ENCODE data around the gene F3.
"Not testable (repeated sequence)": the region's sequence is repeated elsewhere in the genome, so short reads cannot be mapped to it uniquely, and the experiment has no call there.

F3 gene

DNA sequence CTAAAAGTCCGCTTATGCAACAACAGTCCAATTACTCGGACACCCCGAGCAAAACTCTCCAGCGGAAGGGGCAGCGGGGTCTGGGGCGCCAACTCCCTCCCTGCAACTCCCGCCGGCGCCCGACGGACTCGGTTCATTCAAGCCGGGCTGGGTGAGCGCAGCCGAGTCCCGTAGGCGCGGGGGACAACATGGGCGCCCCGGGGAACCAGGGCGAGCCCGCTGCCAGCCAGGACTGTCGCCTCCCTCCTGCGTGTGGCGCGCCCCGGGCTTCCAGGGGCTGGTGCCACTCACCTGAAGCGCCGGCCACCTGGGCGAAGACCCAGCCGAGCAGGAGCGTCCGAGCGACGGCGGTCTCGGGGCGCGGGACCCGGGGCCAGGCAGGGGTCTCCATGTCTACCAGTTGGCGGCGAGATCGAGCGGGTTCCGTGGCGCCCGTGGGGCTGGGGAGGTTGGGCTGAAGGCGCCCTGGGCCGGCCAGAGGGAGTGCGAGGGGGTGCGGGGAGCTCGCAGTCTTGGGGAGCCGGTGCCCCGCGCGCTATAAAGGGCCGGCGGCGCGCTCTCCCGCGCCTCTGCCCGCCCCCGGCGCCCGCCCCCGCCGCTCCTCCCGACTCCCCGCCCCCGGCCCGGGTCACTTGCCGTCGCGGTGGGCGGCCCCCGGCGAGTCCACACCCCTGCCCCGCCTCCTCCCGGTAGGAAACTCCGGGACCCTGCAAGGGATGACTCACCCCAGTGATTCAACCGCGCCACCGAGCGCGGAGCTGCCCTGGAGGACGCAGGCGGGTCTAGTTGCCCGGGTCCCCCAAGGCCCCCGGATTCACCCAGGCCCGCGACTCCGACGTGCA, at the start of gene F3:
TSS of gene F3 (minus strand) at position 514 of the 842 bp plus-strand sequence. CDS start at position 391, 123 bp downstream.
- Mint-ChIP-seq H3K36me3 (ENCODE audit: insufficient read depth) (no peaks in the 10 kb centered on the region), H3K9me3 (no peaks in the 10 kb centered on the region), H3K27ac (ENCODE audit: low read depth) (no peak within 1 kb of the TSS), H3K27me3 (peaks cover 88% of the 10 kb centered on the region), H3K4me3 (peak within 1 kb of the TSS; percentile 59), H3K4me1 (peaks cover 5% of the 10 kb centered on the region)
- peak; percentile 50 for ATAC-seq (replicated peaks; ENCODE audit: extremely low read depth, poor library complexity, severe bottlenecking)
- no peak for DNase-seq (ENCODE audit: low spot score in 2 of 2)

GRCh38 chr1:94590203-94591137, 48.9 kb upstream of the F3 start:
- Mint-ChIP-seq H3K27ac (ENCODE audit: low read depth) (no peak overlapping the region), H3K4me1 (no peaks in the 10 kb centered on the region), H3K9me3 (no peaks in the 10 kb centered on the region), H3K27me3 (peaks cover 62% of the 10 kb centered on the region), H3K36me3 (ENCODE audit: insufficient read depth) (no peaks in the 10 kb centered on the region), H3K4me3 (no peak overlapping the region)
- ATAC-seq (replicated peaks; ENCODE audit: extremely low read depth, poor library complexity, severe bottlenecking) (no peak), DNase-seq (ENCODE audit: low spot score in 2 of 2) (no peak)

- DNase-seq (ENCODE audit: low spot score in 2 of 2): no peak
- Mint-ChIP-seq H3K27me3 (peaks cover 70% of the 10 kb centered on the region), H3K9me3 (no peaks in the 10 kb centered on the region), H3K36me3 (ENCODE audit: insufficient read depth) (no peaks in the 10 kb centered on the region), H3K4me3 (no peak overlapping the region), H3K4me1 (no peaks in the 10 kb centered on the region), H3K27ac (ENCODE audit: low read depth) (no peak overlapping the region)
- no peak for ATAC-seq (replicated peaks; ENCODE audit: extremely low read depth, poor library complexity, severe bottlenecking)
Observed at GRCh38 chr1:94589728-94590127, 48.2 kb upstream of the F3 start.

DNA sequence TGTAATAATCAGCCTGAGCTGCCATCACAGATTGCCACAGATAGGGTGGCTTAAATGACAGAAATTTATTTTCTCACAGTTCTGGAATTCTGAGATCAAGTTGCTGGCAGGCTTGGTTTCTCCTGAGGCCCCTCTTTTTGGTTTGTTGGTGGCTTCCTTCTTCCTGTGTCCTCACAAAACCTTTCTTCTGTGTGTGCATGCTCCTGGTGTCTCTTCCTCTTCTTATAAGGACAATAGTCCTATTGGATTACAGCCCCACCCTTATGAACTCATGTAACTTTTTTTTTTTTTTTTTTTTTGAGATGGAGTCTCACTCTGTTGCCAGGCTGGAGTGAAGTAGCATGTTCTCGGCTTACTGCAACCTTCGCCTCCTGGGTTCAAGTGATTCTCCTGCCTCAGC, 41.0 kb upstream of the F3 start:
- ATAC-seq (replicated peaks; ENCODE audit: extremely low read depth, poor library complexity, severe bottlenecking) (no peak), DNase-seq (ENCODE audit: low spot score in 2 of 2) (no peak)
- Mint-ChIP-seq H3K27me3 (peaks cover 83% of the 10 kb centered on the region), H3K4me3 (no peak overlapping the region), H3K36me3 (ENCODE audit: insufficient read depth) (no peaks in the 10 kb centered on the region), H3K4me1 (no peaks in the 10 kb centered on the region), H3K27ac (ENCODE audit: low read depth) (no peak overlapping the region), H3K9me3 (peaks cover 5% of the 10 kb centered on the region)

GRCh38 chr1:94580367-94581115, 39.0 kb upstream of the F3 start:
- H3K27me3 Mint-ChIP-seq: peaks cover 78% of the 10 kb centered on the region
- ATAC-seq (replicated peaks; ENCODE audit: extremely low read depth, poor library complexity, severe bottlenecking) (no peak), DNase-seq (ENCODE audit: low spot score in 2 of 2) (no peak)
- H3K4me1 Mint-ChIP-seq: no peaks in the 10 kb centered on the region
- H3K36me3 Mint-ChIP-seq (ENCODE audit: insufficient read depth): no peaks in the 10 kb centered on the region
- peaks cover 10% of the 10 kb centered on the region for H3K9me3 Mint-ChIP-seq
- H3K27ac Mint-ChIP-seq (ENCODE audit: low read depth): no peak overlapping the region
- H3K4me3 Mint-ChIP-seq: no peak overlapping the region

- no peak overlapping the region for H3K4me3 Mint-ChIP-seq
- DNase-seq (ENCODE audit: low spot score in 2 of 2) (no peak), ATAC-seq (replicated peaks; ENCODE audit: extremely low read depth, poor library complexity, severe bottlenecking) (no peak)
- H3K36me3 Mint-ChIP-seq (ENCODE audit: insufficient read depth): no peaks in the 10 kb centered on the region
- H3K27ac Mint-ChIP-seq (ENCODE audit: low read depth): no peak overlapping the region
- peaks cover 71% of the 10 kb centered on the region for H3K27me3 Mint-ChIP-seq
- H3K9me3 Mint-ChIP-seq: peaks cover 10% of the 10 kb centered on the region
- no peaks in the 10 kb centered on the region for H3K4me1 Mint-ChIP-seq
Observed at GRCh38 chr1:94579876-94580294, 38.3 kb upstream of the F3 start.

GRCh38 chr1:94578856-94579255, 37.3 kb upstream of the F3 start:
- Mint-ChIP-seq H3K36me3 (ENCODE audit: insufficient read depth) (no peaks in the 10 kb centered on the region), H3K4me3 (no peak overlapping the region), H3K4me1 (no peaks in the 10 kb centered on the region), H3K27me3 (peaks cover 61% of the 10 kb centered on the region), H3K27ac (ENCODE audit: low read depth) (no peak overlapping the region), H3K9me3 (peaks cover 10% of the 10 kb centered on the region)
- DNase-seq (ENCODE audit: low spot score in 2 of 2): no peak
- ATAC-seq (replicated peaks; ENCODE audit: extremely low read depth, poor library complexity, severe bottlenecking): no peak

GRCh38 chr1:94573917-94574316, 32.4 kb upstream of the F3 start:
- H3K4me1 Mint-ChIP-seq; H3K36me3 Mint-ChIP-seq (ENCODE audit: insufficient read depth); H3K27ac Mint-ChIP-seq (ENCODE audit: low read depth); H3K4me3 Mint-ChIP-seq; ATAC-seq (replicated peaks; ENCODE audit: extremely low read depth, poor library complexity, severe bottlenecking); DNase-seq (ENCODE audit: low spot score in 2 of 2): not testable (repeated sequence)
- Mint-ChIP-seq H3K9me3 (peaks cover 33% of the 10 kb centered on the region), H3K27me3 (peaks cover 27% of the 10 kb centered on the region)

DNA sequence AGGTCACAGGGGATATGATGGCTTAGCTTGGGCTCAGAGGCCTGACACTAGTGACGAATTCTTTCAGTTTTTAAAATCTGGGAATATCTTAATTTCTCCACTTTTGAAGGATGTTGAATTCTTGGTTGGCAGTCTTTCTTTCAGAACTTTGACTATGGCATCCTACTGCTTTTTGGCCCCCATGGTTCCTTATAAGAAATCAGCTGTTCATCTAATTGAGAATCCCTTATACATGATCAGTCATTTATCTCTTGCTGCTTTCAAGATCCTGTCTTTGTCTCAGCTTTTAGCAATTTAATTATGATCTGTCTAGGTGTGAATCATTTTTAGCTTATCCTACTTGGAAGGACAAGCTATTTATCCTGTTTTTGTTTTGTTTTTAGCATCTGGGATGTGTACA, 31.2 kb upstream of the F3 start:
- peaks cover 30% of the 10 kb centered on the region for H3K9me3 Mint-ChIP-seq
- DNase-seq (ENCODE audit: low spot score in 2 of 2): no peak

DNA sequence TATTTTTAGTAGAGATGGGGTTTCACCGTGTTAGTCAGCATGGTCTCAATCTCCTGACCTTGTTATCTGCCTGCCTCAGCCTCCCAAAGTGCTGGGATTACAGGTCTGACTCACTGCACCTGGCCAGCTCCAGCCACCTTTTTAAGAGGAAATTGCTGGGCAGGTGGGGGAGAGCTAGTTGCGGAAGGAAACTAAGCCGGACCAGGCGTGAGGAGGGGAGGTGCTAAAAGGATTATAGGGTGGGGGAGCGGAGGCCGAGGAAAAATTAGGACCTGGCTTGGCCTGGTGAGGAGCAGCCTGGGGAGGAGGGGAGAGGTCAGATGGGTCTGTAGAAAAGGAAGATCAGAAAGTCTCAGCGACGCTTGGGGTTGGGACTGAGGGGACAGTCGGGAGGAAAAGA, 29.4 kb upstream of the F3 start:
- not testable (repeated sequence) for H3K4me1 Mint-ChIP-seq; H3K27me3 Mint-ChIP-seq; H3K36me3 Mint-ChIP-seq (ENCODE audit: insufficient read depth); H3K4me3 Mint-ChIP-seq; H3K27ac Mint-ChIP-seq (ENCODE audit: low read depth); ATAC-seq (replicated peaks; ENCODE audit: extremely low read depth, poor library complexity, severe bottlenecking); DNase-seq (ENCODE audit: low spot score in 2 of 2)
- peaks cover 24% of the 10 kb centered on the region for H3K9me3 Mint-ChIP-seq

More for the DNA sequence above, 31.2 kb upstream of the F3 start:
- no peak overlapping the region for H3K4me3 Mint-ChIP-seq
- no peaks in the 10 kb centered on the region for H3K4me1 Mint-ChIP-seq
- H3K27me3 Mint-ChIP-seq: peaks cover 16% of the 10 kb centered on the region
- H3K27ac Mint-ChIP-seq (ENCODE audit: low read depth): no peak overlapping the region
- H3K36me3 Mint-ChIP-seq (ENCODE audit: insufficient read depth): no peaks in the 10 kb centered on the region
- ATAC-seq (replicated peaks; ENCODE audit: extremely low read depth, poor library complexity, severe bottlenecking): no peak

DNA sequence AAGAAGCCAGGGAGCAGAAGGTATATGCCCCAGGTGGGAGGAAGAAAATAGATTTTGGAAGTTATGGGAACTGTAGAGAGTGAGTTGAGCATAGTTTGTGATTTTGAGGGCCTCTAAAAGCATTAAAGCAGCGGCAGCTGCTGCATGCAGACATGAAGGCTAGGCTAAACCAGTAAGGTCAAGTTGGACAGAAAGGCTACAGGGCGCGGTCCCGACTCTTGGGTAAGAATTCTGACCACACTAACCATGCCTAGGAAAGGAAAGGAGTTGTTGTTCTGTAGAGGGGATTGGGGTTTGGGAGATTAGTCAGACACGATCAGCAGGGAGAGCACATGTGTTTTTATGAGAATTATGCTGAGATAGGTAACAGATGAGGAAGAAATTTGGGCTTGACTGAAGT, 27.2 kb upstream of the F3 start:
- H3K4me3 Mint-ChIP-seq; H3K4me1 Mint-ChIP-seq; H3K36me3 Mint-ChIP-seq (ENCODE audit: insufficient read depth); ATAC-seq (replicated peaks; ENCODE audit: extremely low read depth, poor library complexity, severe bottlenecking); H3K27ac Mint-ChIP-seq (ENCODE audit: low read depth); DNase-seq (ENCODE audit: low spot score in 2 of 2): not testable (repeated sequence)
- Mint-ChIP-seq H3K9me3 (peaks cover 24% of the 10 kb centered on the region), H3K27me3 (peaks cover 12% of the 10 kb centered on the region)

DNA sequence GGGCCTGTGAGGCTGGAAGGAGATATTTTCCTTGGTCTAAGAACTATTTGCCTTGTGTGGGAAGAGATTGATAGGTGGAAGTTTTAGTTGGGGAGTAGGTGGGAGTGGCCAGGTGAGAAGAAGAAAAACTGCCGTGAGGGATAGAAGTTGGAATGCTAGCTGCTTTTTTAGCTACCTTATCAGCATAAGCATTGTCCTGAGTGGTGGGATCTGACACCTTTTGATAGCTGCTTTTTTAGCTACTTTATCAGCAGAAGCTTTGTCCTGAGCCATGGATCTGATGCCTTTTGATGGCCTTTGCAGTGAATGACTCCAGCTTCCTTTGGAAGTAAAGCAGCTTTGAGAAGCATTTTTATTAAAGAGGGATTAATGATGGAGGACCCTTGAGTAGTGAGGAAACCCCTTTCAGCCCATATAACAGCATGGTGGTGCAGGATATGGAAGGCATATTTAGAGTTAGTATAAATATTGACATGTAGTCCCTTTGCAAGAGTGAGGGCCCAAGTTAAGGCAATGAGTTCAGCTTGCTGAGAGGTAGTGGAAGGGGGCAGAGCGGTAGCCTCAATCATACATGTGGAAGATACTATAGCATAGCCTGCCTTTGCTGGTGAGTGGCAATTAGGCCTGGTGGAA, 26.5 kb upstream of the F3 start:
- Mint-ChIP-seq H3K9me3 (peaks cover 20% of the 10 kb centered on the region), H3K27me3 (peaks cover 12% of the 10 kb centered on the region)
- H3K27ac Mint-ChIP-seq (ENCODE audit: low read depth); DNase-seq (ENCODE audit: low spot score in 2 of 2); ATAC-seq (replicated peaks; ENCODE audit: extremely low read depth, poor library complexity, severe bottlenecking); H3K36me3 Mint-ChIP-seq (ENCODE audit: insufficient read depth); H3K4me3 Mint-ChIP-seq; H3K4me1 Mint-ChIP-seq: not testable (repeated sequence)

Data from central memory CD8-positive, alpha-beta T cell (primary cell).